ENCODE results near the gene JDP2. TPM values are rescaled to one million over a fixed set of nuclear protein-coding genes. Genes with fewer than 3 reads are reported as not detected.

Gene JDP2
- total RNA-seq, 1 experiment from 2014 or later, result 23.3 TPM

- Mint-ChIP-seq H3K36me3 (no peaks in the 10 kb centered on the region), H3K9me3 (peaks cover 15% of the 10 kb centered on the region), H3K27ac (peak overlapping the region; percentile 96), H3K4me3 (peak overlapping the region; percentile 29), H3K27me3 (ENCODE audit: low read depth) (no peaks in the 10 kb centered on the region), H3K4me1 (peaks cover 31% of the 10 kb centered on the region)
- ATAC-seq (peak; percentile 87), DNase-seq (ENCODE audit: low spot score) (peak; percentile 25)
- TF ChIP-seq FOXK1 (CRISPR knock-in tag; IDR thresholded peaks at IDR 0.05), result 0 out of 2 replicates have a peak, but pooled peaks have one; percentile 9
- TF ChIP-seq ZMAT4 (CRISPR knock-in tag; IDR thresholded peaks at IDR 0.05), result no peak
- TF ChIP-seq SP1 (CRISPR knock-in tag; conservative IDR thresholded peaks at IDR 0.05), result 0 out of 2 replicates have a peak, but pooled peaks have one; percentile 19
- TF ChIP-seq KAT7 (CRISPR knock-in tag; IDR thresholded peaks at IDR 0.05; ENCODE audit: borderline replicate concordance), result no peak
- no peak for TF ChIP-seq ZNF317 (CRISPR knock-in tag; IDR thresholded peaks at IDR 0.05; ENCODE audit: borderline replicate concordance, low read depth)
- CTCF ChIA-PET, result interaction anchor here (1.0 to 2.3 kb wide), 11 partner anchors 9 to 176 kb away, joined by 3 to 31 read pairs (median 5); no protein-coding TSS in a partner anchor
- POLR2A ChIA-PET, result interaction anchor here (0.9 to 1.1 kb wide), 3 partner anchors 26 to 169 kb away, joined by 3 read pairs; no protein-coding TSS in a partner anchor
Measured at GRCh38 chr14:75479770-75480600, 52.2 kb downstream of the JDP2 start.

DNA sequence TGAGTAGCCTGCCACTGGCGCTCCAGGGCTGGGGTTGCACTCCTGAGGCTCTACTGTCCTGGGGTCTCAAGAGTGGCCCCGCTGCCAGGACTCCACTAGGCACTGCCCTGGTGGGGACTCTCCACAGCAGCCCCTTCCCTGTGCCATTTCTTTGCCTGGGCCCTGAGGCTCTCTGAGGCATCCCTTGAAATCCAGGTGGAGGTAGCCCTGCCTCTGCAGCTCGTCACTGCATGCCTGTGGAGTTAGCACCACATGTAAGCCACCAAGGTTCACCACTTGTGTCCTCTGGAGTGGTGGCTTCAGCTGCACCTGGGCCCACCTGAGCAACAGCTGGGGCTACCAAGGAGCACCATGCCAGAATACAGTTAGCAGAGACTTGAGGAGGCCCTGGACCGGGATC, 54.5 kb downstream of the JDP2 start:
- no peak overlapping the region for H3K27ac Mint-ChIP-seq
- no peak overlapping the region for H3K4me3 Mint-ChIP-seq
- H3K27me3 Mint-ChIP-seq (ENCODE audit: low read depth), result no peaks in the 10 kb centered on the region; the same call in 1 of the 2 replicates
- ATAC-seq (no peak), DNase-seq (ENCODE audit: low spot score) (no peak)
- no peaks in the 10 kb centered on the region for H3K36me3 Mint-ChIP-seq
- ChIA-PET CTCF (no interaction called here), POLR2A (no interaction called here)
- peaks cover 15% of the 10 kb centered on the region for H3K9me3 Mint-ChIP-seq
- TF ChIP-seq ZNF138 (CRISPR knock-in tag; conservative IDR thresholded peaks at IDR 0.05) (no peak), ZNF396 (CRISPR knock-in tag; IDR thresholded peaks at IDR 0.05; ENCODE audit: borderline replicate concordance) (no peak), AFF4 (CRISPR knock-in tag; IDR thresholded peaks at IDR 0.05; ENCODE audit: borderline replicate concordance) (no peak), KAT7 (CRISPR knock-in tag; IDR thresholded peaks at IDR 0.05; ENCODE audit: borderline replicate concordance) (no peak), ELF4 (CRISPR knock-in tag; IDR thresholded peaks at IDR 0.05; ENCODE audit: low read depth) (no peak), JUN (CRISPR knock-in tag; IDR thresholded peaks at IDR 0.05) (no peak), TP53 (CRISPR knock-in tag; IDR thresholded peaks at IDR 0.05) (no peak), SMAD3 (CRISPR knock-in tag; IDR thresholded peaks at IDR 0.05; ENCODE audit: borderline replicate concordance) (no peak), ZNF263 (CRISPR knock-in tag; IDR thresholded peaks at IDR 0.05; ENCODE audit: low read depth) (no peak)
- TF ChIP-seq, protein P1, sequence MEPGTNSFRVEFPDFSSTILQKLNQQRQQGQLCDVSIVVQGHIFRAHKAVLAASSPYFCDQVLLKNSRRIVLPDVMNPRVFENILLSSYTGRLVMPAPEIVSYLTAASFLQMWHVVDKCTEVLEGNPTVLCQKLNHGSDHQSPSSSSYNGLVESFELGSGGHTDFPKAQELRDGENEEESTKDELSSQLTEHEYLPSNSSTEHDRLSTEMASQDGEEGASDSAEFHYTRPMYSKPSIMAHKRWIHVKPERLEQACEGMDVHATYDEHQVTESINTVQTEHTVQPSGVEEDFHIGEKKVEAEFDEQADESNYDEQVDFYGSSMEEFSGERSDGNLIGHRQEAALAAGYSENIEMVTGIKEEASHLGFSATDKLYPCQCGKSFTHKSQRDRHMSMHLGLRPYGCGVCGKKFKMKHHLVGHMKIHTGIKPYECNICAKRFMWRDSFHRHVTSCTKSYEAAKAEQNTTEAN (CRISPR knock-in tag; IDR thresholded peaks at IDR 0.05), result no peak
- TF ChIP-seq, protein P2, sequence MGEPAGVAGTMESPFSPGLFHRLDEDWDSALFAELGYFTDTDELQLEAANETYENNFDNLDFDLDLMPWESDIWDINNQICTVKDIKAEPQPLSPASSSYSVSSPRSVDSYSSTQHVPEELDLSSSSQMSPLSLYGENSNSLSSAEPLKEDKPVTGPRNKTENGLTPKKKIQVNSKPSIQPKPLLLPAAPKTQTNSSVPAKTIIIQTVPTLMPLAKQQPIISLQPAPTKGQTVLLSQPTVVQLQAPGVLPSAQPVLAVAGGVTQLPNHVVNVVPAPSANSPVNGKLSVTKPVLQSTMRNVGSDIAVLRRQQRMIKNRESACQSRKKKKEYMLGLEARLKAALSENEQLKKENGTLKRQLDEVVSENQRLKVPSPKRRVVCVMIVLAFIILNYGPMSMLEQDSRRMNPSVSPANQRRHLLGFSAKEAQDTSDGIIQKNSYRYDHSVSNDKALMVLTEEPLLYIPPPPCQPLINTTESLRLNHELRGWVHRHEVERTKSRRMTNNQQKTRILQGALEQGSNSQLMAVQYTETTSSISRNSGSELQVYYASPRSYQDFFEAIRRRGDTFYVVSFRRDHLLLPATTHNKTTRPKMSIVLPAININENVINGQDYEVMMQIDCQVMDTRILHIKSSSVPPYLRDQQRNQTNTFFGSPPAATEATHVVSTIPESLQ (CRISPR knock-in tag; IDR thresholded peaks at IDR 0.05), result no peak
- peaks cover 23% of the 10 kb centered on the region for H3K4me1 Mint-ChIP-seq
